Measurements from ENCODE around the gene CEP85.
"Not testable (repeated sequence)": the region's sequence is repeated elsewhere in the genome, so short reads cannot be mapped to it uniquely, and the experiment has no call there.

The CEP85 gene

DNA sequence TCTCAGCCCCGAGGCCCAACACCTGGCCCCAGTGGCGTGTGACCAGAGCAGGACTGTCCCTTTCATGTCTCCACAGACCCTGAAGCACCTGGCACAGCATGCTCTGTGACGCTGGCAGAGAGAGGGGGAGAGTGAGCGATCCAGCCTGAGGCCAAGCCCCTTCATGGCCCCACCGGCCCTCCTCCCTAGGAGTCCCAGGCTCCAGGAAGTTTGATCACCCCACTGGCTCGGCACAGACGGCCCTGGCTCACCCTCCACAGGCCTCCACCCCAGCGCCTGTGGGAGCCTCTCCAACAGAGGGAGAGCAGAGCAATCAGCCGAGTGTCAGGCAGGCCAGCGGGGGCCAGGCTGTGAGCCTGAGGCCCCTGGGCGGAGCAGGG, 56.9 kb downstream of the CEP85 start:
- no peak for DNase-seq

DNA sequence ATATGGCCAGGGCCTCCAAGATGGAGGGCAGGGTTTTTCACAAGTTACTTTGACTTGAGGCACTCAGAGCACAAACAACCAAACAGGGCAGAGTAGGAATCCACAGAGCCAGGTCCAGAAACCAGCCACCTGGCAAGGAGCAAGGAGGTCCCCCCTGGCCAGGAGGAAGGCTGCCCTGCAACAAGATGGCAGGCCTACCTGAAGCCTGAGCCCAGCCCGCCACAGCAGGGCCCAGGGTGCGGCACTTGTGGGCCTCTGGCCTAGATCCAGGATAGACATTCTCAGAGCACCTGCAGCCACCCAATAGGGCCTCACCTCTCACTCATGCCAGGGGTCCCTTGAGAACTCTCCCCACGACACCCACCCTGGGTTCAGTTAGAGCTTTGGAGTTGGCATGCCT, 57.4 kb downstream of the CEP85 start:
- no peak for DNase-seq

DNA sequence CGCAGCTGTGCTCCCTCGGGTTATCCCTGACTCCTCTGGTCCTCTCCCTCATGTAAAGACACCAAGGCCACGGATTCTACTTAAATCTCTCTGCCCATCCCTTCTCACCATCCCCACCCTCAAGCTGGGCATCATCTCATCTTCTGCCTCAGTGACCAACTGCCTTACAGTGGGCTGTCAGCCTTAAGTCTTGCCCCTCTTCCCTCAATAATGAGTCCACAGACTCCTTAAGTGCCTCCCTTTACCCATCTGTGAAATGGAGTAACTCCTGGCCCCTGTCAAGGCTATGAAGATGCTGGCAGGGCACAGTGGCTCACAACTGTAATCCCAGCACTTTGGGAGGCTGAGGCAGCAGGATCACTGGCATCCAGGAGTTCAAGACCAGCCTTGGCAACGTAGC, 57.9 kb downstream of the CEP85 start:
- no peak for DNase-seq

DNA sequence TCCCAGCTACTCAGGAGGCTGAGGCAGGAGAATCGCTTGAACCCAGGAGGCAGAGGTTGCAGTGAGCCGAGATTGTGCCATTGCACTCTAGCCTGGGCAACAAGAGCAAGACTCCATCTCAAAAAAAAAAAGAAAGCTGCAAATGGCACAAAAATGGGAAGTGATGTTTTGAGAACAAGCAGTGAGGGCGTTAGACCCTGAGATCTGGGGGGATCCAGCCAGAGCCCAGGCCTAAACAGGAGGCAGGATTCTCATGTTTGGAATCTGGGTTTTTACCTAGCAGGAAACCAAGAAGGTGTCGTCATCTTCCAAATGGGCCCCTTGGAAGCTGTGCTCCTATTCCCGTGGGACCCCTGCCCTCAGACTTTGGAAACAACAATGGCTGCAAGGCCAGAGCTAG, 58.7 kb downstream of the CEP85 start:
- not testable (repeated sequence) for DNase-seq

DNA sequence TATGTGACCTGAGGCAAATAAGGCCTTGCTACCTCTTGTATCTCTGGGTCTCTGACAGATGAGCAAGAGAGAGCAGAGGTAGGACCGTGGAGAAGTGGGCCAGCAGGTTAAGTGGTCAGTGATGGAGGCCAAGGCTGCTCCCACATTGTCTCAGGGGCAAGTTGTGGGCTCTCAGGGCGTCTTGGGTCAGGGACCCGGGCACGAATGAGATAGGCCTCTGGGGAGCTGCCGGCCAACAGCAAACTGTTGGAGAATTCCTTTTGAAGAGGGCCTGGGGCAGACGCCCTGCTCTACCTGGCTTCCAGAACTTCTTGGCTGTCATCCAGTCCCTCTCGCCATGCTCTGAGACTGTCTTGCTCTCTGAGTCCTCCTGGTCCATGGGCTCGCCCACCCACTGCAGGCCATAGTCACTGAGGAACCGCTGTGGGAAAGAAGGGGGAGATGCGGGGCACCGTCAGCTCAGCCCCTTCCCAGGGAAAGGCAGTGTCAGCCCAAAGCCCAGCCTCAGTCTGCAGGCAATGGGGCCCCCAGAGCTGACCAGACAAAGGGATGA, 60.0 kb downstream of the CEP85 start:
- DNase-seq: no peak

DNA sequence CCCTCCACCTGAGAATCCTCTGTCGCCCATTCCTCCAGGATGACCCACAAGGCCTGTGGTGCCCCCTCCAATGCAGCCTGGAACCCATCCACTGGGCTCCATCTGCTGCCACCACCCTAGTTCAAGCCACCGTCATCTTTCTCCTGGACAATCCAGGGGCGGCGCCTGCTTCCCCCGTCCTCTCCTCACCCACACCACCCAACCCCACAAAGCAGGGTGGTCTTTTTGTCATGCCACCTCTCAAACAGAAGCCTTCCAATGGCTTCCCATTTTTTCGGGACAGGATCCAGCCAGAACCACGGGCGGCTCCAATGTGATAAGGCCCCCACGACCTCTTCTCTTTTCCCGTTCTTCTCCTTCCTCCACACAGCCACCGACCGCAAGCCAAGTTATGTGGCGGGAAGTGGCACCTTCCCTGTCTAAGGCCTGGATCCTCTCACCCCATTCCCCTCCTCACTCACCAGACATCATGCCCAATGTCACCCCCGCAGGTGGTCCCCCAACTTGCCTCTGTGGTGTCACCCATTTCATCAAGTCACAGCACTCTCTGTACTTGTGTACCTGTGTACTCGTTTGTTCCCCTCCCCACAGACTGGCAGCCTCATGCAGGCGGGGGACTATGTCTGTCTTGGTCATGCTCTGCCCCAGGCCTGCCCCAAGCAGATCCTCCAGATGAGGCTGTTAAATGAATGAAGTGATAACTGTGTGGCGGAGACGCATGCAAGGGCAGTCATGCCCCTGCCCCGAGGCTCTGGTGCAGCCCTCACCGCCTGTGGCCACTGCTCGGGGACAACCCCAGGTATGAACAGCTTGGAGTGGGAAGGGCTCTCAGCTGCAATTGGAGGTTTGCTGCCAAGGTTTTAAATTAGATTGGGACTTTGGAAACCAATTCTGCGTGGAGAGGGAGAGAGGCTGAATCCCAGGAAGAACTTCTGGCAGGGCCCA, 61.5 kb downstream of the CEP85 start:
- no peak for DNase-seq

DNA sequence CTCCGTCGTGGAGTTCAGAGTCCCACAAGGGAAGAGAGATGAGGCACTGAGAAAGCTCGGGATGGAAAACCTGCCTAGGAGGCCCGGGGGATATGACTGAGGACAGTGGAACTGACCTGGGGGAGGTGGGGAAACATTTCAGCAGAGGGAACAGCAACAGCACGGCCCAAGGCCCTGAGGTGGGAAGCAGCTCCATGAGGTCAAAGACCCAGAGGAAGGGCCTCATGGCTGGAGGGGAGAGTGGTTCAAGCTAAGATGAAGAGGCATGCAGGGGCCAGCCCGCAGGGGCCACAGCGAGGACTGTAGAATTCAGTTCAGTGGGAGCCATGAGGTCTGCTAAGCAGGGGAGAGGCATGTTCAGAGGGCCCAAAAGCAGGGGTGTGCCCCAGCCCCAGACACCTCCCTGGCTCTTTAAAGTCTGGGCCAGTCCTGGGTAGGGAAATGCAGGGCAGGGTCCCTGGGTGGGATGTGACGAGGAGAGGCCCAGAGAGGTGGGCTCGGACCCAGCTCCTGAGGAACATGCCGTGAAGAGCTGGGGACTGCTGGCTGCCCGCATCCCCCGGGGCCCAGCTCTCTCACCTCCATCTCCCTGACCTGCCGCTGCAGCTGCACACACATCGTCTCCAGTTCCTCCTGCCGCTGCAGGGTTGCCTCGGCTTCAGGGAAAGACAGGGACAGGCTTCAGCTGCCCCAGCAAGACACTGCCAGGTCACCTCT, 62.5 kb downstream of the CEP85 start:
- no peak for DNase-seq

DNA sequence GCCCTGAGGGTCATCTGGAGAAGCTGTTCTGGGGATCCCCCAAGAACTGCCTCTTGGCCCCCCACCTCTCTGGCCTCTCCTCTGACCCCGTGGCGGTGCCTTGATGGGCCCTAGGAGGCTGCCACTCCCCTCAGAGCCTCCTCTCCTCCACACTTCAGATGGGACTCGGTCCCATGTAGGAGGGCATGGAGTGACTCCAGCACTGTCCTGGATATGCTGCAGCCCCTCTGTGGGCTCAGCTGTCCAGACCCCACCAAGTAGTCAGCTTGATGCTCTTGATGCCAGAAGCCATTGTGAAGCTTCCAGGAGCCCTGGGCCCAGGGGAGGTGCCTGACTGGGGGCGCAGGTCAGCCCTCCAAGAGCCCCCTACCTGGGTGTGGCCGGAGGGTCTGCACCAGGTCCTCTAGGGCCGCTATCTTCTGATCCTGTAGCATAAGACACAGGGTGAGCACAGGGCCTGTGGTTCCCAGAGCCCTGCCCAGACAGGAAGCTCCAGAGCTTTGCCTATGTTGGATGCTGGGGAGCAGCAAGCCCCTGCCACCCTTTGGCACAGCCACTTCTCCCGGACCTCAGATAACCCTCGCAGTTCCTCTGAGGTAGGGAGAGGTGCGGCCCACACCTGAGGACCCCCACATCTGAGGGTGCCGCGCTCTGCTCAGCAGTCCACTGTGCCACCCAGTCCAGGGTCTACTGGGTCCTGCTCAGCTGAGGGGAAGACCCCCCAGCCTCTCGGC, 63.2 kb downstream of the CEP85 start:
- DNase-seq: no peak

DNA sequence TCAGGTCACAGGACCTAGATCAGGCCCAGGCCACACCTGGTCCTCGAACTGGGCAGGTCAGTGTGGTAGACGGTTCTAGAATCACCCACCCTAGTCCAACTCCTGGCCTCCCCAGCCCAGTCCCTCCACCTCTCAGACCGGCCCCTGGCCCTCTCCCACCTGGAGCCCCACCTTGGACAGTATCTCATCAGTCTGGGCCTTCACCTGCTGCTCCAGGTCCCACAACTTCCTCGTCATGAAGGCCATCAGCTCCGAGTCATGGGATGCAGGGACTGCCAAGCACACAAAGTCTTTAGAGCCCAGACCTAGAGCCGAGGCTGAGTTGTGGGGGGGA, 63.8 kb downstream of the CEP85 start:
- DNase-seq: no peak

DNA sequence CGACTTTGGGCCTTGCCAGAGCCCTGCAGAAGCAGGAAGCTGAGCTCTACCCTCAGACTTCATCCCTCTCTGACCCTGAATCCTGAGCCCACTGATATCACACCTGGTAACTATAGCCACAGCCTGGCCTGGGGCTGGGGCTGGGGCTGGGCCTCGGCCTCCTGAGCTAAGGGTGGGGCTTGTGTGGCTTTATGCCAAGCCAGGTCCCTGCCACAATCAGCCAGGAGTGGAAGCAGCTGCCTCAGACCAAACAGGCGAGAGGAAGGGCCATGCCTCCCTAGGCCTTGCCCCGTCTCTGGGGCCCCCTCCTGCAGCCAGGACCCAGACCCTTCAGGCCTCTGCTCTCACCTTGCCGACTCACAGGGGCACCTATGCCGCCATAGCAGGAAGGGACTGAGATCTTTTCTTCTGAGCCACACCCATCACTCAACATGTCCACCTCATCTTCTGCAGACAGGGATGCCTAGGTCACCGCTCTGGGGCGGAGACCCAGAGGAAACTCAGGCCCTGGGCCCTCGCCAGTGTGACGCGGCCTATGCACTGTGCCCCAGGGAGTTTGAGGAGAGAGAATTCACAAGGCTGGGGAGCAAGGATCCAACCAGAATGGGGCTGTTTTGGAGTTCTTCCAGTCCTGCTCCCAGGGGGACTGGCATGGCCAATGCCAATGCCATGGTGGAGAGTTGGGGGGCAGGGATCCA, 66.7 kb downstream of the CEP85 start:
- DNase-seq: no peak

DNA sequence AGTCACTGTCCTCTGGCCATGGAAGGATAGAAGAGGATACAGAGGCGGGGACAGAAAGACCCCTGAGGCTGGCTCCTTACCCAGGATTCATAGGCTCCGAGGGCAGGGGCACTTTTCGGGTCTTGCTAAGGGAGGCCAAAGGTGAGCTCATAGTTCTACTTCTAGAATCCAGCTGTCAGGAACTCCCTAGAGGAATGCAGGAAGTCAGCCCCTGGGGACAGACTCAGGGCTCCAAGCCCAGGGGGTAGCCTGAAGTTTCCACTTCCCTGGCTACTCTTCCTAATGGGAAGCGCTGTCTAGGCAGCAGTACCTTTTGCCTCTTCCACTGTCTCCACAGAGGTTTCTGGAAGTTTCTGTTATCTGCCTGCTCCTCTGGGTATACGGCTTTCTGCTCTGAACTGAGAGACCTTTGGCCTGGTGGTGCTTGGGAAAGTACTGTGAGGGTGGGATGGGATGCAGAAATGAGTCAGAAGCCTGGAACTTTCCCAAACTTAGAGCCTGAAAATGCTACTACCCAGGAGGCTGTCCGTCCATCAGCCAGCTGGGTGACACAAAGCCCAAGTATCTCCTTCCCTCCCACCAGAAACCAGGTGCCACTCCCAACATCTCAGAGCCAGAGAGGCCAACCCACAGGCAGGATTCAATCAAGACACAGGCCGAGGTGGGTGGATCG, 68.9 kb downstream of the CEP85 start:
- DNase-seq: peak; percentile 66

DNA sequence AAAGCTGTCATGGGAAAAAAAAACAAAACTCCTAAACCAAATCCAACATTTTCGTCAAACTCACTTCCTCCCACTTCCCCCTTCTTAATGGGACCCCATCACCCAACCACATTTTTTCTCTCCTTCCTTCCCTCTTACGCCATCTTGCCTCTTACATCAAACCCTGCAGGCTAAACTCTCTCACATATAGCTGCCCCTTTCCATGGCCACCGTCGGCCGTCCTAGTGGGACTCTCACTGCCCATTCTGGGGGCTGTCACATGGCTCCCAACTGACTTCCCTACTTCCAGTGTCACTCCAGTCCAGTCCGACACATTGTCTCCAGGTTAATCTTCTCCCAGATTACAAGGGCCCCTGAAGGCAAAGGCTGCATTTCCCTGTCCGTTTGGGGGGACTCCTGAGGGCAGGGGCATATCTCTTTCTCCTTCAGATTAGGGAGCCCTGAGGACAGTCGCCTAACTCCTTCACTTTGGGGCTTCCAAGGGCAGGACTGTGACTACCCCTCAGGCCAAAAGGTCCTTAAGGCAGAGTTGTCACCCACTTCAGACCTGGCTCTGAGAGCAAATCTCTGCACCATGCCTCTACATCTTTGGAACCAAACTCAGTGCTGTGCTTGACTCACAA, 71.8 kb downstream of the CEP85 start:
- no peak for DNase-seq

DNA sequence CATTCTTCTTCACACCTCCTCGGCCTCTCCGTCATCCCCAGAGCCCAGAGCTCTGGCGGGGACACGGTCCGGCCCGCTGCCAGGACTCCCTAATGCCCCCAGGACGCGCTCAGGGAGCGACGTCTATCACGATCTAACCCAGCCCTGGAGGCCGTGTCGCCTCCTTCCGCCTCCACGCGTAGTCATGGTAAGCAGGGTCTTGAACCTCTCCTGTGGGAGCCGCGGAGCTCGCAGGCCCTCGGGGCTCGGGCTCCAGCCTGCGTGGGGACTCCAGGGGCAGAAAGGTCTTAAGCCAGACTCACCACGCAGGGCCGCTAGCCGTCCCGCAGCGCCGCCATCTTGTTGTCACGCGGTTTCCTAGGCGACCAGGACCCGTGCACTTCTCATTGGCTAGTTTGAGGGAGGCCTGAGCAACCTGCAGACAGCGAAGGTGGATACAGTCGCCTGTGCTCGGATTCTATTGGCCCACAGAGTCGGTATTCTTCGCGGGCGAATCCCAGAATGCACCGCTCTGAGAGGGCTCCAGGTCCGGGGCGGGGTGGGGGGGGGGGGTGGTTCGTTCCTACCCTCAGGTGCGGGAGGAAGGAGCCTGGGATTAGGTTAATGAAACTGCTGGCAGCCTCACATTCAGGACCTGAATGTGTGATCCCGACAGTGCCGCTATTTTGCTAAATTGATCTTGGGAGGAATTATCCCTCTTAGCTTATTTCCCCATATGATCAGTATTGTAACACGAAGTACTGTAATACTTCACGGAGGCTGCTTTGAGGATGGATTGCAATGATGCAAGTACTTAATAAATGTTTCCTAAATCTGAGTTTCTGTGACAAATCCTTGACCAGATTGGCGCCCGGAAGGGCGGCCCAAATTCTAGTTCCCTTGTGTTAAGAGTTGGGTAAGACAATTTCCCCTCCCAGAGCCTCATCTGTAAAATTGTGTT, 72.6 kb downstream of the CEP85 start, which contains the start of gene UBXN11:
Gene UBXN11, minus strand, starts transcription at position 347 of the 940 bp plus-strand sequence. CDS start 3,753 bp downstream, outside the sequence.
- peak; percentile 92 for DNase-seq

DNA sequence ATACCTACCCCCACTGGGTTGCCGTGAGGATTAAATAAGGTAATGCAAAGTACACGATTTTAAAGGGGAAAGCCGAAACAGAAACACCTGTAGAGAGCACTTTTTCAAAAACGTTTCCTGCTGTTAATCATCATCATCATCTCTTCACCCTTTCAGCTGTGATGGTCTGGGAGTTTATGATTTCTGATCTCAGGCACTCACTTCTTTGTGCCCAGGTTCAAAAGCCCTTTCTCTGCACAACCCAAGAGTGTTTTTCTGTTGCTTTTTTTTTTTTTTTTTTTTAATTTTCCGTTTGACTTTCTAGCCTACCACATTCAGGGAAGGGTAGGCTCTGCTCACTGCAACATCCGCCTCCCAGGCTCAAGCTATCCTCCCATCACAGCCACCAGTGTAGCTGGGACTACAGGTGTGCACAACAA, 73.4 kb downstream of the CEP85 start:
- DNase-seq: no peak

DNA sequence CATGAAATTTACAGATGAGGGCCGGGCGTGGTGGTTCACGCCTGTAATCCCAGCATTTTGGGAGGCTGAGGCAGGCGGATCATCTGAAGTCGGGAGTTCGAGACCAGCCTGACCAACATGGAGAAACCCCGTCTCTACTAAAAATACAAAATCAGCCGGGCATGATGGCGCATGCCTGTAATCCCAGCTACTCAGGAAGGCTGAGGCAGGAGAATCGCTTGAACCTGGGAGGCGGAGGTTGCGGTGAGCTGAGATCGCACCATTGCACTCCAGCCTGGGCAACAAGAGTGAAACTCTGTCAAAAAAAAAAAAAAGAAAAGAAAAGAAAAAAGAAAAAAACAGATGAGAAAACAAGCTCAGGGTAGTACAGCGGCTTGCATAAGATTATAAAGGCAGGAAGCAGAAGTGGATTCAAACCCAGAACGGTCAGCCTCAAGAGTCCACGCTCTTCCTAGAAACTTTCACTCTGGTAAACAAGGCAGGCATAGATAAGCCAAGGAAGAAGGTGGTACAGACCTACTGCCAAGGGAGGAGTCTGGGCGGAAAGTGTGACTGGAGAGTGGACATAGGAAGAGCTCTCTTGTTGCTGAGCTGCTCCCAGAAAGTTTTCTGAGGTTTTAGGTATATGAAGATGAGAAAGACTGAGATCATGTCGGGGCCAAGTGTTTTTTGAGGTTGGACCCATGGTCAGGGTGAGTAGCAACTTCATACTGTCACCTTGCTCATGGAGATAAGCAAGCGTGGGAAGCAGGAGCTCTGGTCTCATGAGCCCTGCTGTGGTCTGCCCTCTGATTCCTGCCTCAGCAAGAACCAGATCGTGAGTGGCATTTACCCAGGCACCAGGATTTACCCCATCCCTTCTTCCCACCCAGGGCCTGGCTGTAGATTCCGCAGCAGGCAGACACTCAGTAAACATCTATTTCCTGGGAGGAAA, 74.2 kb downstream of the CEP85 start:
- not testable (repeated sequence) for DNase-seq

DNA sequence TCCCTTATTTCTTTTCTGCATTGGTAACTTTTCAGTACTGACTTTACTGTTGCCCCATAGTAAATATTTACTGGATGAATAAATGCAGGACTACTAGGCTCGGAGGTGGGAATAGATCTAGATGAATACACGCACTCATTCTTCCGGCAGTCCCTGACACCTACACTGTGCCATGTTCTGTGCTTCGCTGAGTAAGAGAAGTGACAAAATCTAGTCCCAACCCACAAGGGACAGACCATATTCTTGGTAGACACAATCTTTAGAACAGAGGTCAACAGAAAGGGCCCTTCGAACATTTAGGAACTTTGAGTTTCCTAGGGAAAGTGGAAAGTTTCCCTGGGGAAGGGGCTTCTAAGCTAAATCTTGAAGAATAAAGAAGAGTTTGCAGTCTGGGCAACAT, 80.5 kb downstream of the CEP85 start:
- no peak for DNase-seq

DNA sequence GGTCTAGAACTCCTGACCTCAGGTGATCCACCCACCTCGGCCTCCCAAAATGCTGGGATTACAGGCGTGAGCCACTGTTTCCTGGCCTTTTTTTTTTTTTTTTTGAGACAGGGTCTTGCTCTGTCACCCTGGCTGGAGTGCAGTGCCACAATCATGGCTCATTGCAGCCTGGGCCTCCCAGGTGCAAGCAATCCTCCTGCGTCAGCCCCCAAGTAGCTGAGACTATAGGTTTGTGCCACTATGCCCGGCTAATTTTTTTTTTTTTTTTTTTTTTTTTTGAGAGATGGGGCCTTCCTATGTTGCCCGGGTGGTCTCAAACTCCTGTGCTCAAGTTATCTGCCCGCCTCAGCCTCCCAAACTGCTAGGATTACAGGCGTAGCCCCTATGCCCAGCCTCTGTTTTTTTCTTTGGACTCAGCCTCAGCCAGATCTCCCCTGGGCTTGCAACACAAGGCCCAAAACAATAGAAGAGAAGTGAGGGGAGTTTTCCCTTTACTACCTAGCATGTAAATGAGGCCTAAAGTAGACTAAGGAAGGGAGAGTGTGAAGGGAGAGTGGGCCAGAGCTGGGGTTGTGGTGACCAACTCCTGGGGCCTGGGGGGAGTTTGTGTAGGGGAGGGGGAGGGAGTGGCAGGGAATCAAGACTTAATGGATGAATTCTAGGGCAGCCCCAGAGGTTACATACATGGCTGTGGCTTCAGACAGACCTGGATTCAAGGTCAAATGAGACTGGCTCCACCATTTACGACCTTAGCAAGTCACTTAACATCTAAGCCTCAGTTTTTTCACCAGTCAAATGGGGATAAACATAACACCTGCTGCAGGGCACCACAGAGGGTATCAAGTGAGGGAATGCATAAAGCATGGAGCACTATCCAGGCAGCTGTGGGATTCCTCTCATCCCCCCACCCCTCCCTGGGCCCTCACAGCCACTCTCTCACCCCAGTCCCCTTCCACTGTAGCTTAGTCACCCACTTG, 82.2 kb downstream of the CEP85 start:
- no peak for DNase-seq

DNA sequence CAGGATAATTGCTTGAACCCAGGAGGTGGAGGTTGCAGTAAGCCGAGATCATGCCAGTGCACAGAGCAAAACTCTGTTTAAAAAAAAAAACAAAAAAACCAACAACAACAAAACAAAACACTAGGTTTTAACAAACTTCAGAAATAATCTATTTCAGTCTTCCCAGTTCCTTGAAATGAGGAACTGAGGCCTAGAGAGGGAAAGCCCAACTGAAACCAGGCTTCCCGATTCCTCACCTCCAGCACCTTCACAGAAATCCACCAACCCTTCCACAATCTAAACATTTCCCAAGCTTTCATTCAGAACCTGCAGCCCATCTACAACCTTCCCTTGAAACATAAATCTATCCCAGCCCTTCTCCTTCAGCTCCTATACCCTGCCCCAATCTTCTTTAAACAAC, 83.1 kb downstream of the CEP85 start:
- no peak for DNase-seq

Data from fibroblast of skin of abdomen (primary cell).